ENCODE data around the gene DMAP1. TPM values are rescaled to one million over a fixed set of nuclear protein-coding genes. Genes with fewer than 3 reads are reported as not detected.

Gene DMAP1
- total RNA-seq, 2 donors from 2014 or later, result 30.6 to 51.5 TPM

GRCh38 chr1:44208226-44208625 lies 5.0 kb upstream of the DMAP1 start:
- no peak for TF ChIP-seq CTCF (IDR thresholded peaks at IDR 0.05)
- no peak for DNase-seq
- no peak overlapping the region for H3K4me3 ChIP-seq
- no peak overlapping the region for H3K9ac ChIP-seq (ENCODE audit: low read depth in 2 of 2, low read length in 2 of 2)
- no peaks in the 10 kb centered on the region for H3K36me3 ChIP-seq
- H3K27ac ChIP-seq, result no peak overlapping the region
- intact Hi-C loops (cut with DNase I), result no loop called here
- peaks cover 8% of the 10 kb centered on the region for H3K4me1 ChIP-seq
- H3K27me3 ChIP-seq, result no peaks in the 10 kb centered on the region
- H3K9me3 ChIP-seq, result no peaks in the 10 kb centered on the region

- Histone ChIP-seq H3K4me3 (no peak overlapping the region), H3K9me3 (no peaks in the 10 kb centered on the region), H3K27me3 (no peaks in the 10 kb centered on the region), H3K36me3 (peaks cover 1% of the 10 kb centered on the region), H3K9ac (ENCODE audit: low read depth in 2 of 2, low read length in 2 of 2) (no peak overlapping the region), H3K4me1 (peaks cover 14% of the 10 kb centered on the region), H3K27ac (no peak overlapping the region)
- no peak for TF ChIP-seq CTCF (IDR thresholded peaks at IDR 0.05)
- no peak for DNase-seq
- intact Hi-C loops (cut with DNase I), result no loop called here
Observed at GRCh38 chr1:44210595-44210994, 2.7 kb upstream of the DMAP1 start.

- Histone ChIP-seq H3K4me1 (peaks cover 14% of the 10 kb centered on the region), H3K36me3 (peaks cover 7% of the 10 kb centered on the region), H3K9me3 (no peaks in the 10 kb centered on the region), H3K9ac (ENCODE audit: low read depth in 2 of 2, low read length in 2 of 2) (peak overlapping the region in 1 of 2 donors; percentile 88), H3K27ac (peak overlapping the region; percentile 72), H3K4me3 (peak overlapping the region; percentile 92), H3K27me3 (no peaks in the 10 kb centered on the region)
- no peak for TF ChIP-seq CTCF (IDR thresholded peaks at IDR 0.05)
- DNase-seq, result no peak
- intact Hi-C loops (cut with DNase I), result no loop called here
Observed at GRCh38 chr1:44212355-44213221, 683 bp upstream of the DMAP1 start.

GRCh38 chr1:44217809-44218410 lies 4.6 kb downstream of the DMAP1 start:
- peak; percentile 93 for DNase-seq
- H3K4me1 ChIP-seq, result peaks cover 7% of the 10 kb centered on the region
- peak; percentile 88 for TF ChIP-seq CTCF (IDR thresholded peaks at IDR 0.05)
- no peaks in the 10 kb centered on the region for H3K27me3 ChIP-seq
- H3K9me3 ChIP-seq, result no peaks in the 10 kb centered on the region
- no peak overlapping the region for H3K4me3 ChIP-seq
- intact Hi-C loops (cut with DNase I), result loop anchor here (5.0 kb wide), 2 partner anchors 74 to 379 kb away; no protein-coding TSS in a partner anchor
- H3K36me3 ChIP-seq, result peaks cover 17% of the 10 kb centered on the region
- H3K9ac ChIP-seq (ENCODE audit: low read depth in 2 of 2, low read length in 2 of 2), result no peak overlapping the region
- no peak overlapping the region for H3K27ac ChIP-seq

- Histone ChIP-seq H3K4me3 (no peak overlapping the region), H3K27me3 (no peaks in the 10 kb centered on the region), H3K4me1 (peaks cover 5% of the 10 kb centered on the region), H3K36me3 (peaks cover 17% of the 10 kb centered on the region), H3K9me3 (no peaks in the 10 kb centered on the region), H3K27ac (no peak overlapping the region), H3K9ac (ENCODE audit: low read depth in 2 of 2, low read length in 2 of 2) (no peak overlapping the region)
- intact Hi-C loops (cut with DNase I), result loop anchor here (5.0 kb wide), 2 partner anchors 74 to 379 kb away; no protein-coding TSS in a partner anchor
- TF ChIP-seq CTCF (IDR thresholded peaks at IDR 0.05), result no peak
- no peak for DNase-seq
Observed at GRCh38 chr1:44218503-44219300, 5.4 kb downstream of the DMAP1 start.

Data from colonic mucosa (tissue), 4 donors.